Measurements from ENCODE around the gene NDUFA11.

Gene NDUFA11

GRCh38 chr19:5903624-5904351 lies at the start of gene NDUFA11:
Gene NDUFA11, minus strand, starts transcription at chr19:5903790. Its CDS starts 82 bp downstream, at chr19:5903708.
- in situ Hi-C loops (cut with HindIII; ENCODE audit: low sequenced_read_pairs): no loop called here

- in situ Hi-C loops (cut with HindIII; ENCODE audit: low sequenced_read_pairs): no loop called here
Measured at GRCh38 chr19:5953030-5953589, 49.5 kb upstream of the NDUFA11 start.

DNA sequence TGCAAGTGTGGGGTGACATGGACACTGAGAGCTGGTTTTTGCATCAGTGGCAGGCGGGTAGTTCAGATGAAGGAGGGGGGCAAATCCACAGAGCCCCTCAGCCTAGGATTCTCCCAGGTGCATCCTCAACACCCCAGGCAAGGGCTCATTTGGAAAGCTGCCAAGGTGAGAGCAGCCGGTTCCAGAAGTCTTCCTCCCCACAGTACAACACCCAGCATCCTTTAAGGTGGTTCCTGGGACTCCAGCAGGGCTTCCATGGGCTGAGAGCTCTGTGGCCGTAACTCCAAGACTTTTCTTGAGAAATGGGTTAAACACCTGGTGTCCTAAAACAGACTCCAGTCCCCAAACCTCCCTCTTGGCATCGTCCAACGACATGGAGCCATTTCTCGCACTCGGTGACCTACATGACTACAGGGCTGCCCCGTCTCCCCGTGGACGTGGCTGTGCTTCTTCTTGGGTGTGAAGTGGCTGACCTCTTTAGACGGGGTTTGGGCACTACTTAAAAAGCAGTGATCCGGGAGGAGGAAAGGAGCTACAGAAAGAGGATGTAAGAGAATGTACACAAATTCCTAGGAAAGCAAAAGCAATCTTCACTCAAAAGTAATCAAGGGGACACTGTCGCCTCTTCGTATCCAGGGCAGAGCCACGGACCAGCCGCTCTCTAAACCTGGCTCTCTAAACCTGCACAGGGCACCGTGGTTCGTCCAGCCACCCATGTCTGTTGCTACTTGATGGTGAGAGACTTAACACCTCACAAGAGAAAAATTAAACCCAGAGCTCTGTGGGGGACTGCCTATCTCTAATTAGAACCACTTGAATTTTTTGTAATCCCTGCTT lies 48.8 kb upstream of the NDUFA11 start:
- in situ Hi-C loops (cut with HindIII; ENCODE audit: low sequenced_read_pairs): no loop called here

- in situ Hi-C loops (cut with HindIII; ENCODE audit: low sequenced_read_pairs): no loop called here
Measured at GRCh38 chr19:5951338-5951861, 47.8 kb upstream of the NDUFA11 start.

GRCh38 chr19:5950741-5951140 lies 47.2 kb upstream of the NDUFA11 start:
- in situ Hi-C loops (cut with HindIII; ENCODE audit: low sequenced_read_pairs): no loop called here

DNA sequence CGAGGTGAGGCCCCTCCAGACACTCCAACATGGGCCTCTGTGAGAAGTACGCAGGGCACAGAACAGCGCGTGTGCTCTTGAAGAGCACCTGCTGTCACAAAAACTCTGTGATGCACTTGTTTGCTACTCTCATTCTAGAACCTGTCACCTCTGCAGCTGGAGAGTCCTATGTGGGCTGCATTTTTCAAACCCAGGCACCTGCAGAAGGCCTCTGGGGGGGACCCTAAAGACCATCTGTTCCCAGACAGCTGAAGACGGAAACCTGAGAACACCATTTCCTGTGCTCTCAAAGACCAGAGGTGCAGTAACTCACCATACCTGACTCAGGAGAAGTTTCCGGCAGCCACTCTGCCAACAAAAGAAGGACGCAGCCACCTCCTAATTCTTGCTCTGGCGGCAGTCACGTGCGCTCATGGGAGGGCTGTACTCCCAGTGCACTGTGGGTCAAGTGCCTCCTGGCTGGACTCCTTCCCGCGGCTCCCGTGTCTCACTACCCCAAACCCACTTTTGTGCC lies 46.3 kb upstream of the NDUFA11 start:
- in situ Hi-C loops (cut with HindIII; ENCODE audit: low sequenced_read_pairs): no loop called here

DNA sequence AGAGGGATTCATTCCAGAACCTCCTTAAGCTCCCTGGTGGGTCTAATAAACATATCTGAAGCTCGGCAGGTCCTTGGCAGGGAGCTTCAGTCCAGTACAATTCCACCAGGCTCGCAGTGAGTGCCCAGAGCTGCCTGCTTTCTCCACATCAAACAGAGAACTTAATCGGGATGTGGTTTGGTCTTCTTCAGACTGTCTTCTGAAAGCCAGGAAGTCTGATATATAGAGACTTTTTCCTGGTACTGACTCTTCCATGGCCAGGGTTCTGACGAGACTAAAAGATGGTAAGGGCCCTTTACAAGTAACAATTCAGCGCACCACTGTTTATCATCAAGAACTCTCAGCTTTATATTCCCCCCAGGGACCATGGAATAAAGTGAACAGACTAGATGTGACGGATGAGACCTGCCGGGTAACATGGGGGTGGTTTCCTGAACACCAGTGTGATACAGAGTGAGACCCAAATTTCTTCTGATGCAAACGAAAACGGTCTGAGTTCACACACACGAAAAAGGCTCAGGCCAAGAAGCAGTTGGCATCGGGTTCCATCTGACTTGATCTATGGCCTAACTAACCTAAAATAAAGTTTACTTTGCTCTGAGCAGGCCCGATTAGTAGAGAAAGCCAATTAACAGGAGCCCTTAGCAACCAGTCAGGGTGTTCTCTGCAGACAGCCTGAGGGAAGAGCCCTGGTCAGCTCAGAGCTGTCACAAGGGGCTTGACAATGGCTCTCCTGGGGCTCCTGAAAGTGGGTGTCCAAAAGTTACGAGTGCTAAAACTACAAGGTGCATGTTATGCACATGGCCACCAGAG lies 45.4 kb upstream of the NDUFA11 start:
- in situ Hi-C loops (cut with HindIII; ENCODE audit: low sequenced_read_pairs): no loop called here

DNA sequence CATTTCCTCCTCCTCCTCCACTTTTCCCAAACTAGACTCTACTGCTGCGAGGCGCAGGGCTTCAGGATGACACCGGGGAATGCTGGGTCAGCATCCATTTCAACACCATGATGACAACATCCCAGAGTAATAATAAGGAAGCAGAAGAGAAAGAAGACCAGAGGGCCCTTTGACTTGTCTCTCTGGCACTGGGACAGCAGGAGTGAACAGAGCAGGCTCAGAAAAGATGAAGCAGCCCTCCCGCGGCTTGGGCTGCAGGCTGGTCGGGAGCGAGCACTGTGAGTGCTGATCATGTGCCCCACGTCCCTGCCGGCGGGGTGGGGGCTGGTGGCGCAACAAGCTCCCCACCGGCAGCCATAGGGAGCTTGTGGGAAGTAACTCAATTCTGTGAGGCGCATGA lies 43.8 kb upstream of the NDUFA11 start:
- in situ Hi-C loops (cut with HindIII; ENCODE audit: low sequenced_read_pairs): no loop called here

GRCh38 chr19:5943623-5944022 lies 40.0 kb upstream of the NDUFA11 start:
- in situ Hi-C loops (cut with HindIII; ENCODE audit: low sequenced_read_pairs): no loop called here

DNA sequence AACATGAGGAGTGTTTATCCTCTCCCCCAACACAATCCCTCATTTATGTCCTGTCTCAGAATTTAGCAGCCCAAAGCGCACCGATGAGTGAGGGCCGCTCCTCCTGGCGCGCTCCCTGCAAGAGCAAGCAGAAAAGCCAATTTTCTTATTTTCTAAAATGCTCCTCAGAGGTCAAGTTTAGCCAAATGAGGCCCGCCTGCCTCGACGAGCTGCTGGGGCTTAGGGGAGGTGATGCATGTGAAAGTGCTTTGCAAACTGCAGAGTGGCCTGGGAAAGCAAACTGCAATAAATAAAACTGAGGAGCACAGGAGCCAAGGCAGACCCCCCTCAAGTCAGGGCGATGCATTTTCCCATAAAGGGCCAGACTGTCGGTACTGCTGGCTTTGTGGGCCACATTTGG lies 39.5 kb upstream of the NDUFA11 start:
- in situ Hi-C loops (cut with HindIII; ENCODE audit: low sequenced_read_pairs): no loop called here

- in situ Hi-C loops (cut with HindIII; ENCODE audit: low sequenced_read_pairs): no loop called here
Measured at GRCh38 chr19:5941673-5942072, 38.1 kb upstream of the NDUFA11 start.

GRCh38 chr19:5940260-5941208 lies 36.9 kb upstream of the NDUFA11 start:
- in situ Hi-C loops (cut with HindIII; ENCODE audit: low sequenced_read_pairs): no loop called here

DNA sequence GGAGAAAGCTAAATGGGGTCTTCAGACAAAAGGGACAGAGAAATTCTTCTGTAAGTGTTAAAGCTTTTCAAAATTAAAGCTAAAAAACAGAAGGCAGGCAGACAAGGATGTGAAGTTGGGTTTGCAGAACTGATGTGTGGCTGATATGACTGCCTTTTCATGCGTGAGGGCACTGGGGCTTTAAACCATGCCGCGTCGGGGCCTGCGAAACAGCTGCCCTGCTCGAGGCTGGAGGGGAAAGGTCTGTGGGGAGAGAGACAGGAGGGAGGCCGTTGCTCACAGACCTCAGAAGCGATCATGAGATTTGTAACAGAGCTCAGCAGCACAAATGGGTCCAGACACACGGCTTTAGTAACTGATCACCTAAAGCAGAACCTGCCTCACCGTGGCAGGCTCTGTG lies 34.0 kb upstream of the NDUFA11 start:
- in situ Hi-C loops (cut with HindIII; ENCODE audit: low sequenced_read_pairs): no loop called here

- in situ Hi-C loops (cut with HindIII; ENCODE audit: low sequenced_read_pairs): no loop called here
Measured at GRCh38 chr19:5936292-5936592, 32.7 kb upstream of the NDUFA11 start.

GRCh38 chr19:5935473-5936291 lies 32.1 kb upstream of the NDUFA11 start:
- in situ Hi-C loops (cut with HindIII; ENCODE audit: low sequenced_read_pairs): no loop called here

DNA sequence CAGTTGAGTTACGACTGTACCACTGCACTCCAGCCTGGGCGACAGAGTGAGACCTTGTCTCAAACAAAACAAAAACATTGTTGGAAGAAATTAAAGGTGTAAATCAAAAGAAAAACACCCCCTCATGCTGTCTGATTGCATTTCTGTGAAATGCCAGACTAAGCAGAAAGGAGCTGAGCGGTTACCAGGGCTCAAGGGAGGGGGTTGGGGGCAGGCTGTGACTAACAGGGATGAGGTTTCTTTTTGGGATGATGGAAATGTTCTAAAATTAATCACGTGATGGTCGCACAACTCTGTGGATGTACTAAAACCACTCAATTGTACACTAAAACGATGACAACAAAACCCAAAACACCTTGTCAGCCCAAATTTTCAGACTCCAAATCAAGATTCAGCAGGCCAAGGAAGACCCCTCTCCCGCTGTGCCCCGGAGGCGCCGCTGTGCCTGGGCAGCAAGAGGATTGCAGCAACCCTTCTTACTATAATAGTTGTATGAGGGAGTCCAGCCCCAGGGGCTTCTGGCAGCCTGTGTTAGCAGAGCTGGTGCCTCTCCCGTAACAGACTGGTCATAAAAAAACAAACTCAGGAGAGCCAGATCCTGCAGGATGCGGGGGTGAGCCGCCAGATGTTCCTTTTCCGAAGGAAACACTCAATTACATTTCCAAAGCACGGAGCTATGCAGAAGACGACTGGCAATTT lies 31.3 kb upstream of the NDUFA11 start:
- in situ Hi-C loops (cut with HindIII; ENCODE audit: low sequenced_read_pairs): no loop called here

DNA sequence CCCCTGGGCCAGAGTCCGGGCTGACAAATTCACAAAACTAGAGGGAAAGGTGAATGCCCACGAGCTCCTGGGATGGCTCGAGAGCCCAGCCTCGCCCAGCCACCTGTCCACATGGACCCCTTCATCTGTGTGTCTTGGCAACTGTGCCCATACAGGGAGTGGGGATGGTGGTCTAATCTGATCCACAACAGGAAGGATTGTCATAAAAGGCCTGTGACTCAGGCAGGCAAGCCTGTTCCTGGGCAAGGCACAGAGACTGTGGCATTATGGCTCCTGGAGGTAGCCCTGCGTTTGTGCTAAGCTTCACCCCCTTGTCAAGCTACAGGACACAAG lies 30.4 kb upstream of the NDUFA11 start:
- in situ Hi-C loops (cut with HindIII; ENCODE audit: low sequenced_read_pairs): no loop called here

DNA sequence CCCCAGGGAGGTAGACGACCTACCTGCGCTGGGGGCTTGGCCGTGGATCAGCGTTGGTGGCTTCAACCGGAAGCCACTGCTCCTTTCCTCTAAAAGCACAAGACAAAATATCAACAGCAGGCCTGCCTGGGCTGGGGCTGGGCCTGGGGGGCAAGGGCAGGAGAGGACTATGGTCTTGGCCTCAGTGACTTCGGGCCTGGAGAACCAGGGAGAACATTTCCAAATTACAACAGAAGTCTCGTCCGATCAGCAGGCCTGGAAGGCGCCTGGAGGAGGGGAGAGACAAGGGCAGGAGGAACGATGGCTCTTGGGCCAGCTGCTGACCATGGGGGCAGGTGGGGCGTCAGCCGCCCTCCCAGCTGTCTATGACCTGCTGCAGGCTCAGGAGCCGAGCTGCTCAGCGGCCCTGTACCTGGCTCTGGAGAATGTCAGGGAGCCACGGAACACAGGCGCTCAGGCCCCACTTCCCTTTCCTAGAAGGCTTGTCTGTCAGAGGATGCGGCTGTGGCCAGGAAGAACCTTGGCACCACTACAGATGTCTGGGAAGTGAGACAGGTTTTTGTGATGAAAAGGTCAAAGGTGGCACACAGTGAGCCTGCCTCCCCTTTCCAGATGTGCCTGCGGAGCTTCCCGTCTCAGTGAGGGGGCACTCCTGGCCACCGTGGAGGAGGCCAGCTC lies 29.9 kb upstream of the NDUFA11 start:
- in situ Hi-C loops (cut with HindIII; ENCODE audit: low sequenced_read_pairs): no loop called here

Data from DLD1 (cell line).